Measurements from ENCODE around the gene FOXO3.
"Not testable (repeated sequence)": the region's sequence is repeated elsewhere in the genome, so short reads cannot be mapped to it uniquely, and the experiment has no call there.

FOXO3 gene

GRCh38 chr6:108635505-108636226, 74.9 kb downstream of the FOXO3 start:
- DNase-seq: peak; percentile 82

GRCh38 chr6:108637963-108638362, 77.2 kb downstream of the FOXO3 start:
- no peak for DNase-seq

- no peak for DNase-seq
Measured at GRCh38 chr6:108638993-108639392, 78.3 kb downstream of the FOXO3 start.

- no peak for DNase-seq
Measured at GRCh38 chr6:108640104-108640503, 79.4 kb downstream of the FOXO3 start.

GRCh38 chr6:108643184-108643583, 82.5 kb downstream of the FOXO3 start:
- no peak for DNase-seq

GRCh38 chr6:108644252-108644651, 83.5 kb downstream of the FOXO3 start:
- no peak for DNase-seq

GRCh38 chr6:108648191-108648590, 87.5 kb downstream of the FOXO3 start:
- no peak for DNase-seq

- no peak for DNase-seq
Measured at GRCh38 chr6:108650325-108650724, 89.6 kb downstream of the FOXO3 start.

- DNase-seq: peak; percentile 65
Measured at GRCh38 chr6:108650781-108651180, 90.1 kb downstream of the FOXO3 start.

GRCh38 chr6:108651340-108652227, 90.9 kb downstream of the FOXO3 start:
- DNase-seq: no peak

- DNase-seq: no peak
Measured at GRCh38 chr6:108652375-108652774, 91.7 kb downstream of the FOXO3 start.

- no peak for DNase-seq
Measured at GRCh38 chr6:108653949-108654348, 93.2 kb downstream of the FOXO3 start.

GRCh38 chr6:108654465-108655106, 93.9 kb downstream of the FOXO3 start:
- DNase-seq: no peak

GRCh38 chr6:108655806-108656651, 95.3 kb downstream of the FOXO3 start:
- no peak for DNase-seq

GRCh38 chr6:108656836-108657235, 96.1 kb downstream of the FOXO3 start:
- no peak for DNase-seq

- DNase-seq: no peak
Measured at GRCh38 chr6:108658174-108658573, 97.5 kb downstream of the FOXO3 start.

GRCh38 chr6:108658785-108659184, 98.1 kb downstream of the FOXO3 start:
- not testable (repeated sequence) for DNase-seq

GRCh38 chr6:108660251-108660650, 99.5 kb downstream of the FOXO3 start:
- no peak for DNase-seq

GRCh38 chr6:108661430-108661829, 100.7 kb downstream of the FOXO3 start:
- no peak for DNase-seq

GRCh38 chr6:108661982-108662381, 101.3 kb downstream of the FOXO3 start:
- no peak for DNase-seq

GRCh38 chr6:108662702-108663101, 102.0 kb downstream of the FOXO3 start:
- no peak for DNase-seq

GRCh38 chr6:108663494-108664064, 102.9 kb downstream of the FOXO3 start:
- not testable (repeated sequence) for DNase-seq
